GM18520 (cell line): Measurements from ENCODE around the gene MYMK.

Source experiments
- ATAC-seq: cut with Tn5 transposase; IDR thresholded peaks from one replicate; pipeline ENCODE4 v1.9.1; 2021; ENCODE audit not compliant: unreplicated experiment

Gene MYMK

DNA sequence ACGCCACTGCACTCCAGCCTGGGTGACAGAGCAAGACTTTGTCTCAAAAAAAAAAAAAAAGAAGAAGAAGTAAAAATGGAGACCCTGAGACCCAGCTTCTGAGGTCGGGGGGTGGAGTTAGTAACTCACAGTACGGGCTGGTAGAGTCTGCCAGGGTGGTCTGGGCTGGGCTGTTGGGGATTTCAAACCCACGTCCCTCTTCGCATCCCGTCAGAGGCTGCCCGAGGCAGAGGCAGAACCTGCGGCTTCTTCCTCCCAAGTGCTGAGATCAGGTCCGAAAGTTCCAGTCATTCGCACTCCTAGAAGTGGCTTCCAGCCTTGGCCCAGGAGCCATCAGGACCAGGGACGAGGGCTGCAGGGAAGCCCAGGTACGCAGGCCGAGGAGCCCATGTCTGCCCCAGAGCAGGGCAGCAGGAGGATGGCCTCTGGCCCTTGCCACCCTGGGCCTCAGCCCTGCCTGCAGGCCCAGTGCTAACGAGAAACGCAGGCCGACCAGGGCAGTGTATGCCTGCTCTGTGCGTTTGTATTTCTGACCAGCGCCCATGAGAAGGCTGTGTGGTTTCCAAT lies 36.0 kb downstream of the MYMK start:
- no peak for ATAC-seq

DNA sequence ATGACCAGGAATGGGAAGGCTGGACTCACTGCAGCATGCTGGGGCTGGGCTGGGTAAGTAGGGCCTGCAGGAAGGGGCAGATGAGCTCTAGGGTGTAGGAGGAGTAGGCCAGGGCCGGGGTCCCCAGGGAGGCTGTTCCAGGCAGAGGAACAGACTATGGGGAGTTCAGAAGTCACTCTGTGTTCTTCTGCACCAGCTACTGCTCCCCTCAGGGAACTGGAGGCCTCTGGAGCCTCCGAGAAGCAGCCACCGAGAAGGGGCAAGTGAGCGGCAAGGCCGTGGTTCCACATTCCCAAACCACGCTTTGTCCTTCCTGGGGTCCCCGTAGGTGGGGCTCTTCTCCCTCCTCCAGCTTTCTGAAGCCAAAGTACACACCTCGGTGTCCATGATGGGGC lies 37.4 kb downstream of the MYMK start:
- ATAC-seq: no peak

DNA sequence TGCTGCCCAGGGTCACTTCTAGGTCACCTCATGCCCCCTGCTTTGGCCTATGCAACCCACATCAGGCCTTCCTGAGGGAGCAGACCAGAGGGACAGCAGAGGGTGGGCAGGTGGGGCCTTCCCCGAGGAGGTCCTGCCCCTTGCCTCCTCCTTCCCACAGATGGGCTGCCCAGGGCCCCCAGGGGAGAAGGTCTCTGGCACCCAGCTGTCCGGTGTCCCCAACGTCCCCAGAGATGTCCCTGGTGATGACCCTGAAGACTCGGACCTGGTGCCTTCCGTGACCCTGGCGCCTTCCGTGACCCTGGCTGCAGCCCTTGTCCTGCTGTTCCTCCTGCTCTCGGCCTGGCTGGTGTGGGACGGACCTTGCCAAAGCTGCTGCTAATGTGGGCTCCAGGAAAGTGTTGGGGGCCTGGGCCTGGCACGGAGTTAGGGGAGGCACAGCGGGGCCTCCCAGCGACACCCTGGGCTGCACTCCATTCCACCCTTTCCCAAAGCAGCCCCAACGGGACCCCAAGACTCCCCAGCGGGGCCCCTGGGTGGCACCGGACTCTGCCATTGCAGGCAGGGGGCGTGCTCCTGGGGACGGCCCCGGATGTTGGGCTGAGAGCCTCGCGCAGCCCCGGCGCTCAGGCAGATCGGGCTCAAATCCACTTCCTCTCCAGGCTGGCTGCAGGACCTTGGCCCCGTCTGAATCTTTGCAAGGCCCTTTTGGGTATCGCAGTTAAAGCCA lies 39.1 kb downstream of the MYMK start:
- ATAC-seq: no peak

DNA sequence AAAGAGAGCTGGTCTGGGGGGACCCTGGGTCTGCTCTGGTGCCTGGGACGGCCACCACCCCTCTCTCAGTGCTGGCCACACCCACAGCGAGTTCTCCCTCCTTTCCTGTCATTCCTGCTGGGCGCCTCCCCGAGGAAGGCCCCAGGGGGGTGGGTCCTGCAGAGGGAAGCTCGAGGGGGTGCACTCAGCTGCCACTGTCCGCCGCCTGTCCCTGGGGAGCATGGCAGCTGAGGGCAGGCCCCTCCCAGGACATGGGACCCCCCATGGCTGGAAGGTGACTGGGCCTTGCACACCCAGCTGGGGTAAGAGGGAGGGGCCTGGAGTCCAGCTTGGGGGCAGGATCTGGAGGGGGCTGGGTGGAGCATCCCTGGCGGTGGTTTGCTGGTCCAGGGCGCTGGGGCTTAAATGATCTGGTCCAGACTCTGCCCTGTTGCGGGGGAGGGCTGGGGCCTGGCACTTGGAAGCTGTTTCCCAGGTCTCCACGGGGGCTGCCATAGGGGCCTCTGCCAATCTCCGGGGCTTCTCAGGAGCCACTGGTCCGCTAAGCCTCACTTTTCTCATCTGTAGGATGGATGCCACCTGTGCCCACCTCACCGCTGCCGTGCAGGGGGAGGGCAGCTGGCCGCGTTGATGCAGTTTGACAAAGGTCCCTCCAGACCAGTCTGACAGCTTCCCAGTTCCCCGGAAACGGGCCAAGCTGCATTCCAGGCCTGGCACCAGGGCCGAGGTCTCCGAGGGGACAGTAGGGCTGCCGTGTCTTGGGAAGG lies 39.9 kb downstream of the MYMK start:
- ATAC-seq: no peak

DNA sequence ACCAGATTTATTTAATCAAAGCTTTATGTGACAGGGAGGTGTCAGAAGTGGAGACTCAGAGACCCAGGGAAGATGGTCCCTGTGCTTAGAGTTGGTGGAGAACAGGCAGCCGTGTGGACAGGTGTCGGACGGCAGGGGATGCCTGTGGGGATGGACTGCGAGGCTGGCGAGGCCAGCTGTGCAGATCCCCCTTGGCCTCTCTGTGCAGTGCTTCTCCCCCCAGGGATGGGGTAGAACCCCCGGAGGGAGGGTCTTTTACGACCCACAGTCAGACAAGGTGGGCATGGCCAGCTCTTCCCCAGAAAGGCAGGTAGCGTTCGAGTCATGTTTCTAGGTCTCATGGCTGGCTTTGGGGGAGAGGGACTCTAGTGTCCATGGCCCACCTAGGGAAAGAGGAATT lies 41.1 kb downstream of the MYMK start:
- ATAC-seq: no peak

DNA sequence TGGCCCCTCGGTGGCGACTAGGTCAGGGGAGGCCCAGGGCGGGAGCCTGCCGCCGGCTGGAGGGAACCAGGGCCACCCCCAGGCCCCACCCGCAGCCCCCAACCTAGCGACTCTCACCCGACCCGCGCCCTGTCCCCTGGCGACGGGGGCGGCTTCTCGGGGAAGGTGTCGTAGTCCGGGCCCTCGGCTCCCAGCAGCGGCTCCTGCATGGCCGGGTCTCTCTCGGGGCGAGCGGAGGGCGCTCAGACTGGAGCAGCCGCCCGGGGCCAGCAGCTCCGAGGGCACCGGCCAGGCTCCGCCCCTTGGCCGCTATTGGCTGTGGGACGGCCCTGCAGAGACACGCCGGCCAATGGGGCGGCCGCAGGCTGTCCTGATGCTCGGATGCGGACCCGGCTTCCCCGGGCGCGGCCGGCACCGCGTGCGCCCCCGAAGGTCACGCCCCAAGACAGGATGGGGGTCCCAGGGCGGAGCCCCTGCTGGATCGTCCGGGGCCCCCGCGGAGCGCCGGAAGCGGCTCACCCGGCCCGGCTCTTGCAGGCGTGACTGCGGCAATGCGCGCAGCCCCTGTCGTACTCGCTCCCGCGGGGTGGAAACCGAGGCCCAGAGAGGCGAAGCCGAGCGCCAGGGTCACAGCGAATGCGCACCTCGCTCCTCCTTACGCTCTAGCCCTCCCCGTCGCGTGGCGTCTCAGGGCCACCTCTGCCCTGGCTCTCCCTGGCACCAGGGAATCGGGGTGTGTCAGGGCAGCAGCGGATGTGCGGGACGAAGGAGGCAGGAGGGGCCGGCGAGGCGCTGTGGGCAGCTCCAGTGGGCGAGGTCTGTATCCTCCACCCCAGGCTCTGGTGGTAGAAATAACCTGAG lies 45.7 kb downstream of the MYMK start, which contains the start of gene SLC2A6:
Gene SLC2A6, minus strand, starts transcription at position 249 of the 861 bp plus-strand sequence. Its CDS starts 40 bp downstream, at position 209.
- ATAC-seq: peak; percentile 89

DNA sequence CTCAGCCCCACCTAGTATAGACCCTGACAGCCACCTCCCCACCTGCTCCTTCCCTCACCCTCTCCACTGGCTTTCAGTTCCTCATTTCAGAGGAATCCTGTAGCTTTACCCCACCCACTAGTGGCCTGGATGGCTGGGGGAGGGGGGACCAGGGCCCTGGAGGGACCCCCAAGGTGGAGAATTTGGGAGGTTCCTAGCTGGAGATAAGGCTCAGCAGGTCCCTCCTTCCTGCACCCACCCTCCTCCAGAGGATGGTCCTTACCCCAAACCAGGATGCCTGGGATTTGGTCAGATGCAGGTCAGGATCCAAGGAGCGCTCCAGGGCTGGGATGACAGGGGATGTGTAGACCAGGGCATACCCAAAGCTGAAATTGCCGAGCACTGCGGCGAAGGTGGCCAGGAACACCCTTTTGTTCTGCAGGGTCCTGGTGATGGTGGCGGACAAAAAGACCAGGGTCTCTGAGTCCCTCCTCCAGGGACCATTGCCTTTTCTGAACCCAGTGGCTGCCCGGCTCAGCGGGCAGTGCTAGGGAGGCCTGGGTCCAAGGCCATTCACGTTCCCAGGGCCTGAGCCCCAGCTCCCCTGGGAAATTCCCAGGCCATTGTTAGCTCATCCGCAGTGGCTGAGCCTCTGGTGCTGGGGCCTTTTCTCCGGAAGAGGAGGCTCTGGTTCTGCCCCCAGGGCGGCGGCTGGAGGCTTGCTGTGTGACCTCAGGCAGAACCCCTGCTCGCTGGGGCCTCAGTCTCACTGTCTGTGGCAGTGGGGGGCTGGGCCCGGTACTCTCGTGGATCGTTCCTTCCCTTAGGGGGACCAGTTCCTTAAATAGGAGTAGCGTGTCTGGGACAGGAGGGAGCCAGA lies 46.5 kb downstream of the MYMK start:
- peak; percentile 5 for ATAC-seq

DNA sequence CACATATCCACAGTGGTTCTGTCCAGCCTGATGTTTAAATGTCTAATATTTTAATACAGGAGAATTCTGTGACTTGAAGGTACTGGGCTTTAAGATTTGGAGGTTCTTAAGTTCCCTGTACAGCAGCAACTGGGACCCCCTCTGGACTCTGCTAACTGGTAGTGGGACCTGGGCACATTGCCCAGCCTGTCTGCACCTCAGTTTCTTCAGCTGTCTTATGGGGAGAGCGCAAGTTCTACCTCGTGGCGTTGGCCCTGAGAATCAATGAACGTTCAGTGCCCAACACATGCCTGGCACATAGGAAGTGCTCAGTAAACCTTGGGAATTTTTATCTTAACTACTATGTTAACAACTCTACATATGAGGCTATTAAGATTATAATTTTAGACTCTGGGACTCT lies 47.3 kb downstream of the MYMK start:
- no peak for ATAC-seq

DNA sequence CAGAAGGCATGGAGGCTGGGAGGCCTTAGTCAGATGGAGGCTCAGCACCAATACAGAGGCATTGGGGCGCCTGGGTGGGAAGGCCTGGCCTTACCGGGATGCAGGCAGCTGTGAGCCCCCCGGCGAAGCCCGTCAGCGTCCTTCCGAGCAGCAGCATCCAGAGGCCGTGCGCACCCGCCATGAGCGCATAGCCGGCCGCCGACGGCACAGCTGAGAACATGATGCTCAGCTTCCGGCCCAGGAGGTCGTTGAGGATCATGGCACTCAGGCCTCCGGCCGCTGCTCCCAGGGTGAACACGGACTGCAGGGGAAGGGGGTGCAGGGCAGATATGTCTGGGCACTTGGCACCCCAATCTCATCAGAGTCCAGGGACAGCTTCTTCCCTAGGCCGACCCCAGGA lies 47.8 kb downstream of the MYMK start:
- ATAC-seq: no peak

DNA sequence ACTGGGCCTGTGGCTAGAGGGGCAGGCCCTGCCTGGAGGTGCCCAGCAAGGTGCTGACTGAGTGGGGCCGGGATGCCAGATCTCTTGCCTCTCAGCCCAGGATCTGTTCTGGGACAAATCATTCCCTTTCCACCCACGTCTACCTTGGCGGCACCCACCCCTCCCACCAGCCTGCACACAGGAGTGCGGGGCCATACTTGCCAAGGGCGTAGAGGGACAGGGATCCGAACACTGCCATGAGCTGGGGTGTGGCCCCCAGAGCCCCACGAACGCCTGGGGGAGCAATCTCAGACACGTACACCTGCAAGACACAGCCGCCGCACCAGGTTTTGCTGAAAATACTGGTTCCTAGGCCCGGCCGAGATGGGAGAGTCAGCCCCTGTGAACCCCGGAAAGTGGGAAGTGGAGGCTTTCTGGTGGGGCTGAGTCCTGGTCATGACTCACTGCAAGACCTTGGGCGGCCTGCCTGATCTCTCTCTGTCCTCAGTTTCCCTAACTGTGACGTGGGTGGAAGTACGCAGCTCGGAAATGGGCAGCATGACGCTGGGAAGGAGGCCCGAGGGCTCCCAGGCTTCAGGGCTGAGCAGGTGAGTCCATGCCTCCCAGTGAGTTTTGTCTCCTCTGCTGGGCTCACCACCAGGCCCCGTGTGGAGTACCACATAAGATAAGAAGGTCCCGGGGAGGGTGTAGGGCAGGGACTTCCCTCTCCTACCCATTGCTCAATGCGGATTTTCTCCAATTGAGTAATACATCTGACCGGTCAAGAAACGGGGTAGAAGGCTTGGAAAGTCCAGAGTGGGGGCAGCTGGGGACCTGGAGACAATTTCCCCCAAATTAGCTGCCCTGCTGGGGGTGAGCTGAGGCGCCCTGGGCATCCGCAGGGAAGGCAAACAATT lies 48.5 kb downstream of the MYMK start:
- no peak for ATAC-seq

DNA sequence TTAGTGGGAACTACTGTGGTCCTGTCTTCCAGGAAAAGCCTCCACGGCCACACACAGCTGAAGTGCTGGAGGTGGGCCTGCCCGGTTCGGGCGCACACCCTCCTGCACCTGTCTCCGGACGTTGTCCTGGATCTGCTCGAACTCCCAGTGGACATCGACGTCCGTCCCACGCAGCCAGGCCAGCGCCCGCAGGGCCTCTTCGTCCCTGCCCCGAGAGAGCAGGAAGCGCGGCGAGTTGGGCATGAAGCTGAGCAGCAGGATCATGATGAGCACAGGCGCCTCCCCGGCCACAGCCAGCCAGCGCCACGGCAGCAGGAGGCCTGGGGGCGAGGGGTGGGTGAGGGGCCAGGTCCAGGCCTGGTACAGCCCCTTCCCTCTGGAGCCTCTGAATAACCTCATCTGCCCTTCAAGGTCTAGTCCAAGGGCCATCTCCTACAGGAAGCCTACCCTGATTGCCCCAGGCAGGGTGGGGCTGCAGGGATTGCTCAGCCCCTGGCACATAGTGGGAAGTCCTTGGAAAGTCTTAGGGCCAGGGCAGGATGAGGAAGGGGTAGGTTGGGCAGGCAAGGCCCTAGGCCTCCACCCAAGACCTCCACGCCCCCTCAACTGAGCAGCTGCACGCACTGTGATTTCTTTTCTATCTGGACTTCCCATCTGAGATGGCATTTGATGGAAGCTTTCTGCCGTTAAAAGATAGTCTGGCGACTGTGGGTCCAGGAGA lies 49.3 kb downstream of the MYMK start:
- ATAC-seq: no peak

DNA sequence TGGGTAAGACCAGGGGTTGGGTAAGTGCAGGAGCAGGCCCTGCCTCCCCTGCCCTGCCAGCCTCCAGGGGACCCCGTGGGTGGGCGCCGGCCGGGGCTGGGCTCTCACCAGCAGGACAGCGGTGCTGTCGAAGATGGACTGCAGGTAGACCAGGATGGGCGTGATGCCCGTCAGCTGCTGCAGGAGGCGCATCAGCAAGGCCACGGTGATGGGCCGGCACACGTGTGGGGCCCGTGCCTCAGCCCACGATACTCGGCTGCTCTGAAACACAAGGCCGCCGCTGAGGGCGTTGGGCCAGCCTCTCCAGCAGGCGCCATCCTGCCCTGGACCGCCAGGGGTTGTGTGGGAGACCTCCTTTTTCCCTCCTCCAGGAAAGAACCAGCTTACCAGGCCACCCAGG lies 49.9 kb downstream of the MYMK start:
- no peak for ATAC-seq

DNA sequence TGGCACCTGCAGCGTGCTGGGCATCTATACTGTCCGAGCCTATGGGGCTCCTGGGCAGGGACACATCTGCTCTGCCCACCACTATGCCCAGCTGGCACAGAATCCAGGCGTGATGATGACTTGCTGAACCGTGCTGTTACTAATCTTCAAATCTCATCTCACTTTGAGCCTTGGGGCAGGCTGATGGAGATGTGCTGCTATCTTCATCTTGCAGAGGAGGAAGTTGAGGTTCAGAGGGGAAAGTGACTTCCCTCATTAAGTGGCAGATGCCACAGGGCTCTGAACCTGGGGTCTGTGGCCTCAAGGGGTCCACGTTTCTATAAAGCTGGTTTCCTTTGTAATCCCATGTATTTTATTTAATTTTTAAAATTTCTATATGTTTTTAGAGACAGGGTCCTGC lies 50.5 kb downstream of the MYMK start:
- ATAC-seq: no peak

DNA sequence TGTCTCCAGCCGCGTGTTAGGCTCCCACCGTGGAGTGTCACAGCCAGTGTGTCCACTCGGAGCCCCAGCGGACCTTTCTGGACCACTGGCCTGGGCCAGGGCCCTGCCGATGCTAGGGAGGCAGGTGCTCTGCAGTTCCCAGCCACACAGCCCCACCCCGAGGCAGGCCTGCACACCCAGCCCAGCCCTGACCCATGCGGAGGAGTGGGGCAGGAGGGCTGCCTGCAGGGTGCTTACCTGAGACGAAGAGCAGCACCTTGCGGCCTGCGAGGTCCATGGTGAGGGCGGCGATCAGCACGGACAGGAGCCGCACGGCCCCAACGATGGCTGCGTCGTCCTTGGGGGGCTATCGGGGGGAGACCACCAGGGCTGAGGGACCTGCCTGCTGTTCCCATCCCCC lies 51.0 kb downstream of the MYMK start:
- ATAC-seq: no peak

DNA sequence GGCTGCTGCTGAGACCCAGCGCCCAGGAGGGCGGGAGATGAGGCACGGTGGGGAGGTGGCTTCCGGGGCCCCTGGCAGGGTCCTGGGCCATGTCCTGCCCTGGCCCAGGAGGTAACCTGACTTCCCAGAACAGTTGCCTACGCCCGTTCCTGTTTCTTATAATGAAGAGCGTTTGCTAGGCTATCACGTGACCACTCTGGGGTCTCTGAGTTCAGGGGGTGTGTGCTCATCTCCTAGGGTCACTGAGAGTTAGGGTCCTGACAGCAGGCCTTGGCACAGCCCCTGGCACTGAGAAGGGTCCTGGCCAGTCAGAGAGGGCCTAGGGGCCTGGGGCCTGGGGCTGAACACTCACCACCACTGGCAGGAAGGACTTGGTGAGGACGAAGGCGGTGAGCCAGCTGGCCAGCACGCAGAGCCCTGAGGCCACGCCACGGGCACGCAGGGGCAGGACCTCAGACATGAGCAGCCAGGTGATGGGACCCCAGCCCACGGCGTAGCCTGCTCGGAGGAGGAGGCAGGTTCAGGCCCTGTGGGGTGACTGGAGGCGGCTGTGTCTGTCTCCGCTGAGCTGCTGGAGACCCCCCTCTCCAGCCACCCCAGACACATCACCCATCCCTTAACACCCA lies 51.9 kb downstream of the MYMK start:
- no peak for ATAC-seq

DNA sequence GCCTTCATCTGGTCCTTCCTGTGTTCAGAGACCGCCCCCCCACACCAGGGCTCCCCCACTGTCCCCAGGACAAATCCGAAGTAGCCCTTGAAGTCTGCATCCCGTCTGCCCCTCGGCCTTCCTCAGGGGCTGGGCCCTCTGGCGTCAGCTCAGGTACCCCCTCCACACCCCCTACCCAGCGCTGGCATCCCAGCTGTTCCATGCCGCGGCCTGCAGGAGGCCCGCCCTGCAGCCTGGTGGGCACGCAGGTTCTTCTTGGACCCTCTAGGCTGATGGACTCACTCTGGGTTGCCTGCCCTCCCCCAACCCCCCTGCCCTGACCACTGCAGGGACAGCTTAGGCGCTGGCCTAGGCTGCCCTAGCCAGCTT lies 52.5 kb downstream of the MYMK start:
- no peak for ATAC-seq

DNA sequence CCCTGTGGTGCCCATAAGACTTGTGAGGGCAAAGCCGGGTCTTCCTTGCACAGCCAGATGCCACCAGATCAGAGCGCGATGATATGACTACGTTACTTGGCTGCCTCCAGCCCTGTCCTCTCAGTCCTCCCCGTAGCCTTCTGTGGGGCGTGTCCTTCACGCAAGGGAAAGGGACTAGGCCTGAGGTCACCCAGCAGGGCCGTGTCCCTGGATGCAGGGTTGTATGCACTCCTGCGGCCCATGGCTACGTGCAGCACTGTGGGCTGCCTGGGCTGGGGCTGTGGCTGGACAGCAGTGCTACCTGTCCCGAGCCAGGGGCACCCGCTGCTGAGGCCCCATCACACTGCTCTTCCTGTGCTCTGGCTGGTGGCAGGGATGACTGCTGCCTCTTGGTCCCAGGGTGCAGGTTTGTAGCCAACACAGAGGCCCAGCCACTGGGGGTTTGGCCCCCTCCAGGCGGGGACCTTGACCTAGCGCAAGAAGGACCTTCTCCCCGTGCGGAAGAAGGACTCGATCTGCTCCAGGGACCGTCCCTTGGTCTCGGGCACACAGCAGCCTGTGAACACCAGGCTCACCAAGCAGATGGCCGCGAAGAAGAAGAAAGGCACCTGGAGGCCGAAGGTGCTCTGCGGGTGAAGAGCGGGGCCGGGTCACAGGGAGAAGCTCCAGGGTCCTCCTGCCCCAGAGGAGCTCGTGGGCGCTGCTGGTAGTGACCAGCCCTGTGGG lies 53.0 kb downstream of the MYMK start:
- no peak for ATAC-seq

DNA sequence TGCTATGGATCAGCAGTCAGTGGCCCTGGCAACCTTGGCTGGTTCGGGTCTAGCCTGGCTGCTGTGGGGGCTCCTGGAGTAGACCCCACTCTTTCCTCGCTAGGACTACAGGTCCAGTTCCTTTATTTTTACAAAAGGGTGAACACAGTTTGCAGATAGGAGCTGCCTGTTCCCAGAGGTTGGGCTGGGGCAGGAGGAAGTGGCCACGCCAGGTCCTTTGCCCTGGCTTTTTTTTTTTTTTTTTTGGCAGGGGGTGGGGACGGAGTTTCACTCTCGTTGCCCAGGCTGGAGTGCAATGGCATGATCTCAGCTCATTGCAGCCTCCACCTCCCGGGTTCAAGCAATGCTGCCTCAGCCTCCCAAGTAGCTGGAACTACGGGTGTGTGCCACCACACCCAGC lies 53.8 kb downstream of the MYMK start:
- ATAC-seq: no peak
